DOHH2 (cell line): ENCODE data around the gene IL10RA.

Source experiments
- CTCF ChIP-seq: fragments of 200-600 bp; sonication (generic); IDR thresholded peaks from one replicate; pipeline ENCODE4 v1.5.1; 2014; ENCODE audit warnings: antibody characterized with exemption, mild to moderate bottlenecking, low read depth, low read length; ENCODE audit not compliant: poor library complexity, severe bottlenecking
- EZH2phosphoT487 ChIP-seq: fragments of 200-600 bp; sonication (generic); IDR thresholded peaks from 2 replicates; pipeline ENCODE4 v1.6.1; 2017; ENCODE audit warnings: borderline replicate concordance, mild to moderate bottlenecking, antibody characterized with exemption, low read length, moderate library complexity, mixed read lengths

GRCh38 chr11:117983163-117983475 lies 3.1 kb upstream of the IL10RA start:
- TF ChIP-seq EZH2phosphoT487 (no peak), CTCF (no peak)
